NB4 (cell line): Measurements from ENCODE around the gene BDKRB2.

ENCODE experiments used
- MYC ChIP-seq: IDR thresholded peaks from 2 replicates; pipeline ENCODE4 v1.6.1; 2011; ENCODE audit warnings: low read depth, low read length
- POLR2A ChIP-seq: IDR thresholded peaks from 2 replicates; pipeline ENCODE4 v1.6.1; 2011; ENCODE audit warnings: mild to moderate bottlenecking; ENCODE audit not compliant: insufficient read length; ENCODE audit errors: extremely low read depth
- TF ChIP-seq, protein P1 (sequence below): IDR thresholded peaks from one replicate; pipeline ENCODE4 v1.5.1; 2012; ENCODE audit warnings: low read depth, low read length

GRCh38 chr14:96225213-96225612, 20.6 kb downstream of the BDKRB2 start:
- TF ChIP-seq, protein P1, sequence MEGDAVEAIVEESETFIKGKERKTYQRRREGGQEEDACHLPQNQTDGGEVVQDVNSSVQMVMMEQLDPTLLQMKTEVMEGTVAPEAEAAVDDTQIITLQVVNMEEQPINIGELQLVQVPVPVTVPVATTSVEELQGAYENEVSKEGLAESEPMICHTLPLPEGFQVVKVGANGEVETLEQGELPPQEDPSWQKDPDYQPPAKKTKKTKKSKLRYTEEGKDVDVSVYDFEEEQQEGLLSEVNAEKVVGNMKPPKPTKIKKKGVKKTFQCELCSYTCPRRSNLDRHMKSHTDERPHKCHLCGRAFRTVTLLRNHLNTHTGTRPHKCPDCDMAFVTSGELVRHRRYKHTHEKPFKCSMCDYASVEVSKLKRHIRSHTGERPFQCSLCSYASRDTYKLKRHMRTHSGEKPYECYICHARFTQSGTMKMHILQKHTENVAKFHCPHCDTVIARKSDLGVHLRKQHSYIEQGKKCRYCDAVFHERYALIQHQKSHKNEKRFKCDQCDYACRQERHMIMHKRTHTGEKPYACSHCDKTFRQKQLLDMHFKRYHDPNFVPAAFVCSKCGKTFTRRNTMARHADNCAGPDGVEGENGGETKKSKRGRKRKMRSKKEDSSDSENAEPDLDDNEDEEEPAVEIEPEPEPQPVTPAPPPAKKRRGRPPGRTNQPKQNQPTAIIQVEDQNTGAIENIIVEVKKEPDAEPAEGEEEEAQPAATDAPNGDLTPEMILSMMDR = no peak
- TF ChIP-seq POLR2A (no peak), MYC (no peak)
